ENCODE data around the gene MZT2B.
"Not testable (repeated sequence)": the region's sequence is repeated elsewhere in the genome, so short reads cannot be mapped to it uniquely, and the experiment has no call there.

MZT2B gene

GRCh38 chr2:130231656-130232055, 49.6 kb downstream of the MZT2B start:
- H3K4me3 ChIP-seq (ENCODE audit: low read depth, low read length): no peak overlapping the region
- TF ChIP-seq CTCF (IDR thresholded peaks at IDR 0.05; ENCODE audit: low read depth, low read length): no peak

- not testable (repeated sequence) for H3K4me3 ChIP-seq (ENCODE audit: low read depth, low read length)
Observed at GRCh38 chr2:130233066-130233465, 51.0 kb downstream of the MZT2B start.

- not testable (repeated sequence) for H3K4me3 ChIP-seq (ENCODE audit: low read depth, low read length)
Observed at GRCh38 chr2:130239581-130239980, 57.5 kb downstream of the MZT2B start.

Data from WI38 (cell line).